Measurements from ENCODE around the gene SLC38A8.

GRCh38 chr16:84041881-84042280 lies 714 bp downstream of the SLC38A8 start:
- TF ChIP-seq EP300 (IDR thresholded peaks at IDR 0.05) (no peak), CTCF (IDR thresholded peaks at IDR 0.05) (no peak)

All from suprapubic skin (tissue), 3 donors.